ENCODE data around the gene CCSER1.

The CCSER1 gene

DNA sequence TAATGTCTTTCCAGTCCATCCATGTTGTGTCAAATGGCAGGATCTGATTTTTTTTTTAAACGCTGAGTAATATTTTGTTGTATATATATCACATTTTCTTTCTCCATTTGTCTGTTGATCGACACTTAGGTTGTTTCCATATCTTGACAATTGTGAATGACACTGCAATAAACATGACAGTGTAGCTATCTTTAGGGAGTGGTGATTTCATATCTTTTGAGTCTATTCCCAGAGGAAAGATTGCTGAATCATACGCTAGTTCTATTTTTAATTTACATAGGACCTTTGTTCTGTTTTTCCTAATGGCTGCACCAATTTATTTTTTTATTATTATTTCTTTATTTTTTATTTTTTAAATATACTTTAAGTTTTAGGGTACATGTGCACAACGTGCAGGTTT, 470.7 kb downstream of the CCSER1 start:
- in situ Hi-C loops (cut with HindIII; ENCODE audit: low sequenced_read_pairs): no loop called here
- H3K4me3 ChIP-seq (ENCODE audit: low read depth, low read length): no peak overlapping the region
- DNase-seq (ENCODE audit: low read depth, low spot score): no peak
- TF ChIP-seq, protein P1, sequence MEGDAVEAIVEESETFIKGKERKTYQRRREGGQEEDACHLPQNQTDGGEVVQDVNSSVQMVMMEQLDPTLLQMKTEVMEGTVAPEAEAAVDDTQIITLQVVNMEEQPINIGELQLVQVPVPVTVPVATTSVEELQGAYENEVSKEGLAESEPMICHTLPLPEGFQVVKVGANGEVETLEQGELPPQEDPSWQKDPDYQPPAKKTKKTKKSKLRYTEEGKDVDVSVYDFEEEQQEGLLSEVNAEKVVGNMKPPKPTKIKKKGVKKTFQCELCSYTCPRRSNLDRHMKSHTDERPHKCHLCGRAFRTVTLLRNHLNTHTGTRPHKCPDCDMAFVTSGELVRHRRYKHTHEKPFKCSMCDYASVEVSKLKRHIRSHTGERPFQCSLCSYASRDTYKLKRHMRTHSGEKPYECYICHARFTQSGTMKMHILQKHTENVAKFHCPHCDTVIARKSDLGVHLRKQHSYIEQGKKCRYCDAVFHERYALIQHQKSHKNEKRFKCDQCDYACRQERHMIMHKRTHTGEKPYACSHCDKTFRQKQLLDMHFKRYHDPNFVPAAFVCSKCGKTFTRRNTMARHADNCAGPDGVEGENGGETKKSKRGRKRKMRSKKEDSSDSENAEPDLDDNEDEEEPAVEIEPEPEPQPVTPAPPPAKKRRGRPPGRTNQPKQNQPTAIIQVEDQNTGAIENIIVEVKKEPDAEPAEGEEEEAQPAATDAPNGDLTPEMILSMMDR (IDR thresholded peaks at IDR 0.05; ENCODE audit: low read depth, low read length): no peak

DNA sequence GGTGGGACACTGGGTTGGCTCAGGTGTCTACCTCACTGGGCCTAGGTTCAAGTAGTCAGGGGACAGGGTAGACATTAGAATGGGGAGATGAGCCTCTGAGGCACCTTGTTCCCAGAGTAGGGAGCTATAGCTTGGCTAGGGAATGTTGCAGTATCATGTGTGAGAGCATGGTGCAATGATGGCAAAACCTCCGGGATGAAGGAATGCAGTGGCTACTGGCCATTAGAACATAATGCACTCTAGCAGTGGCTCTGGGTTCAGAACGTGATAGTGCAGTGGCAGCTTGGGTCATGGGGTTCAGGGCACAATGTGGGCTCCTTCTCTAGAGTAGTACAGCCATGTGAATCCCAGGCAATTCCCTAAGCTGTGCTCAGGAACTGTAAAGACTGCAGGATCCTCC, 471.5 kb downstream of the CCSER1 start:
- DNase-seq (ENCODE audit: low read depth, low spot score): no peak
- H3K4me3 ChIP-seq (ENCODE audit: low read depth, low read length): no peak overlapping the region
- TF ChIP-seq, protein P1 (IDR thresholded peaks at IDR 0.05; ENCODE audit: low read depth, low read length): no peak
- in situ Hi-C loops (cut with HindIII; ENCODE audit: low sequenced_read_pairs): no loop called here

- in situ Hi-C loops (cut with HindIII; ENCODE audit: low sequenced_read_pairs): no loop called here
- TF ChIP-seq, protein P1 (IDR thresholded peaks at IDR 0.05; ENCODE audit: low read depth, low read length): no peak
- no peak for DNase-seq (ENCODE audit: low read depth, low spot score)
- H3K4me3 ChIP-seq (ENCODE audit: low read depth, low read length): no peak overlapping the region
Observed at GRCh38 chr4:90602726-90603125, 475.5 kb downstream of the CCSER1 start.

DNA sequence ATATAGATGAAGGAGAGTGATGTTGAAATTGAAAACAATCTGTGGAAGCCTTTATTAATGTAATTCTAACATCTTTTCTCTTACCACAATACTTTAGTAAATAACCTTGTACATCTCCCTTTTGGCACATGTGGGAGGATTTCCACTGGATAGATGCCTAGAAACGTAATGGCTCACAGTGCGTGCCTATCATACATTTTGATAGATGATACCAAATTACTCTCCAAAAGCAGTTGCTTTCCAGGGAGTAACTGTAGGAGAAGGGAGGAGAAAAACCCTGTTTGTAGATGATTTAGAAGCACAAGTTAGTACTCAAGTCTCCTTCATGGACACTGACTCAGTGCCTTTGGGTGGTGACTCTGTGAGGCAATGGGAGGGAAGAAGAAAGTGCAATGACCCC, 476.3 kb downstream of the CCSER1 start:
- TF ChIP-seq, protein P1 (IDR thresholded peaks at IDR 0.05; ENCODE audit: low read depth, low read length): no peak
- no peak overlapping the region for H3K4me3 ChIP-seq (ENCODE audit: low read depth, low read length)
- no peak for DNase-seq (ENCODE audit: low read depth, low spot score)
- in situ Hi-C loops (cut with HindIII; ENCODE audit: low sequenced_read_pairs): no loop called here

GRCh38 chr4:90606781-90607180, 479.6 kb downstream of the CCSER1 start:
- in situ Hi-C loops (cut with HindIII; ENCODE audit: low sequenced_read_pairs): no loop called here
- no peak overlapping the region for H3K4me3 ChIP-seq (ENCODE audit: low read depth, low read length)
- DNase-seq (ENCODE audit: low read depth, low spot score): no peak
- TF ChIP-seq, protein P1 (IDR thresholded peaks at IDR 0.05; ENCODE audit: low read depth, low read length): no peak

DNA sequence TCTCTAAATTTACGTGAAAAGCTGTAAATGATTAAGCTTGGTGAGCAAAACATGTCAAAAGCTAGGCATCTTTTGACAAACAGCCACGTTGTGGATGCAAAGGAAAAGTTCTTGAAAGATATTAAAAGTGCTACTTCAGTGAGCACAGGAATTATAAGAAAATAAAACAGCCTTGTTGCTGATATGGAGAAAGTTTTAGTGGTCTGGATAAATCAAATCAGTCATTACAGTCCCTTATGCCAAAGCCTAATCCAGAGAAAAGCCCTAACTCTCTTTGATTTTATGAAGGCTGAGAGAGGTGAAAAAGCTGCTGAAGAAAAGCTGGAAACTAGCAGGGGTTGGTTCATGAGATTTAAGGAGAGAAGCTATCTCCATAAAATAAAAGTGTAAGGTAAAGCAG, 487.2 kb downstream of the CCSER1 start:
- no peak for DNase-seq (ENCODE audit: low read depth, low spot score)
- no peak overlapping the region for H3K4me3 ChIP-seq (ENCODE audit: low read depth, low read length)
- in situ Hi-C loops (cut with HindIII; ENCODE audit: low sequenced_read_pairs): no loop called here
- TF ChIP-seq, protein P1 (IDR thresholded peaks at IDR 0.05; ENCODE audit: low read depth, low read length): no peak

DNA sequence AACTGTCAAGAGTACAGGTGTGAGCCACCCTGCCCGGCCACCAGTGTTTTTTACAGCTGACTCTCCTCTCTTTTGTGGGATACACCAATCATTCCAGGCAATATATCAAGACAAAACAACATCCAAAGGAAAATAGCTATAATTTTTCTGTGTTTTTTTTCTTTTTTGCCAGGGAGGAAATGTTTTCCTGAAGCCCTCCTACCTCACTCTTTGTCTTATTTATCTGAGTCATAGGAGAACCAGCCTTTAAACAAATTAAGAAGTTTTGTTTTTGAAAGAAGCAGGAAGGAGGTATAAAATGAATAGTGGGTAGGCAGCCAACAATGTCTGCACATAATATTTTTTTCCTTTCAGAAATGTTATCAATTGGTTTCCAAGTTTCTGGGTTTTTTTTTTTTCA, 493.9 kb downstream of the CCSER1 start:
- no peak overlapping the region for H3K4me3 ChIP-seq (ENCODE audit: low read depth, low read length)
- TF ChIP-seq, protein P1 (IDR thresholded peaks at IDR 0.05; ENCODE audit: low read depth, low read length): no peak
- in situ Hi-C loops (cut with HindIII; ENCODE audit: low sequenced_read_pairs): no loop called here
- no peak for DNase-seq (ENCODE audit: low read depth, low spot score)

All from astrocyte of the spinal cord (primary cell).